OCI-LY1 (cell line): ENCODE measurements around the gene HEXIM1.

Source experiments
- H2AFZ ChIP-seq: fragments of 200-600 bp; sonication (generic), shearing (Covaris generic); 2 replicates; pipeline ENCODE4 v1.6.0; 2014; ENCODE audit warnings: antibody characterized with exemption, mild to moderate bottlenecking, low read length
- H3F3A ChIP-seq: fragments of 200-600 bp; sonication (generic), shearing (Covaris generic); 2 replicates; pipeline ENCODE4 v1.6.0; 2014; ENCODE audit warnings: mild to moderate bottlenecking, antibody characterized with exemption, low read length, moderate library complexity; ENCODE audit not compliant: insufficient read depth
- H3K27ac ChIP-seq: fragments of 200-600 bp; sonication (generic); 2 replicates; pipeline ENCODE4 v1.5.1; 2014; ENCODE audit warnings: low read length, mixed run types, mild to moderate bottlenecking, low read depth; ENCODE audit not compliant: poor library complexity, severe bottlenecking
- H3K27me3 ChIP-seq: fragments of 200-600 bp; sonication (generic); 2 replicates; pipeline ENCODE4 v1.6.0; 2014; ENCODE audit warnings: antibody characterized with exemption, mild to moderate bottlenecking, low read length, moderate library complexity; ENCODE audit not compliant: insufficient read depth
- H3K36me3 ChIP-seq: fragments of 200-600 bp; sonication (generic); 2 replicates; pipeline ENCODE4 v1.6.1; 2014; ENCODE audit warnings: mild to moderate bottlenecking, antibody characterized with exemption, low read length, moderate library complexity, mixed read lengths; ENCODE audit not compliant: insufficient read depth
- H3K4me1 ChIP-seq: fragments of 200-600 bp; sonication (generic); 2 replicates; pipeline ENCODE4 v1.5.1; 2014; ENCODE audit warnings: mild to moderate bottlenecking, low read length, moderate library complexity; ENCODE audit not compliant: insufficient read depth, severe bottlenecking
- H3K4me2 ChIP-seq: fragments of 200-600 bp; sonication (generic), shearing (Covaris generic); 2 replicates; pipeline ENCODE4 v1.6.1; 2014; ENCODE audit warnings: low read length
- H3K4me3 ChIP-seq: fragments of 200-600 bp; sonication (generic); 2 replicates; pipeline ENCODE4 v1.5.1; 2014; ENCODE audit warnings: low read length, low read depth, mild to moderate bottlenecking, mixed read lengths; ENCODE audit not compliant: poor library complexity, severe bottlenecking
- H3K79me2 ChIP-seq: fragments of 200-600 bp; shearing (Covaris generic); 2 replicates; pipeline ENCODE4 v1.6.1; 2016; ENCODE audit warnings: mixed run types, low read length, mixed read lengths; ENCODE audit not compliant: insufficient read depth
- H3K9ac ChIP-seq: fragments of 200-600 bp; sonication (generic), shearing (Covaris generic); 2 replicates; pipeline ENCODE4 v1.6.1; 2014; ENCODE audit warnings: mild to moderate bottlenecking, low read length, mixed read lengths
- H3K9me2 ChIP-seq: fragments of 200-600 bp; sonication (generic), shearing (Covaris generic); 2 replicates; pipeline ENCODE4 v1.6.1; 2014; ENCODE audit warnings: low read depth, mild to moderate bottlenecking, low read length, mixed read lengths
- H3K9me3 ChIP-seq: fragments of 200-600 bp; shearing (Covaris generic); 2 replicates; pipeline ENCODE4 v1.6.1; 2014; ENCODE audit warnings: low read length, mixed read lengths
- H4K20me1 ChIP-seq: fragments of 200-600 bp; sonication (generic), shearing (Covaris generic); 2 replicates; pipeline ENCODE4 v1.6.0; 2016; ENCODE audit warnings: mild to moderate bottlenecking, low read length; ENCODE audit not compliant: insufficient read depth
- CTCF ChIP-seq: fragments of 200-600 bp; sonication (generic), shearing (Covaris generic); IDR thresholded peaks from 2 replicates; pipeline ENCODE4 v1.5.1; 2017; ENCODE audit warnings: mild to moderate bottlenecking, antibody characterized with exemption, low read length, moderate library complexity, mixed read lengths
- EZH2 ChIP-seq: fragments of 200-600 bp; sonication (generic), shearing (Covaris generic); IDR thresholded peaks from 2 replicates; pipeline ENCODE4 v1.8.0; 2017; ENCODE audit warnings: borderline replicate concordance, mixed run types, mild to moderate bottlenecking, antibody characterized with exemption, low read length, moderate library complexity, mixed read lengths

Gene HEXIM1

GRCh38 chr17:45128331-45128730, 19.9 kb upstream of the HEXIM1 start:
- no peak overlapping the region for H3K4me2 ChIP-seq
- H2AFZ ChIP-seq, result no peak overlapping the region
- H3K4me1 ChIP-seq, result peaks cover 8% of the 10 kb centered on the region
- TF ChIP-seq CTCF (no peak), EZH2 (no peak)
- H3K79me2 ChIP-seq, result no peaks in the 10 kb centered on the region
- H3F3A ChIP-seq, result no peaks in the 10 kb centered on the region
- no peaks in the 10 kb centered on the region for H3K27me3 ChIP-seq
- no peak overlapping the region for H3K9ac ChIP-seq
- H3K4me3 ChIP-seq, result no peak overlapping the region
- no peaks in the 10 kb centered on the region for H3K9me2 ChIP-seq
- no peaks in the 10 kb centered on the region for H3K36me3 ChIP-seq
- H3K9me3 ChIP-seq, result no peaks in the 10 kb centered on the region
- no peak overlapping the region for H3K27ac ChIP-seq
- no peaks in the 10 kb centered on the region for H4K20me1 ChIP-seq

- H2AFZ ChIP-seq, result no peak overlapping the region
- H3K9ac ChIP-seq, result no peak overlapping the region
- TF ChIP-seq CTCF (no peak), EZH2 (no peak)
- no peaks in the 10 kb centered on the region for H3F3A ChIP-seq
- H3K4me2 ChIP-seq, result no peak overlapping the region
- no peak overlapping the region for H3K4me3 ChIP-seq
- no peaks in the 10 kb centered on the region for H3K79me2 ChIP-seq
- H3K9me2 ChIP-seq, result no peaks in the 10 kb centered on the region
- H3K27me3 ChIP-seq, result no peaks in the 10 kb centered on the region
- H3K4me1 ChIP-seq, result peaks cover 8% of the 10 kb centered on the region
- H3K36me3 ChIP-seq, result no peaks in the 10 kb centered on the region
- H4K20me1 ChIP-seq, result no peaks in the 10 kb centered on the region
- H3K27ac ChIP-seq, result no peak overlapping the region
- no peaks in the 10 kb centered on the region for H3K9me3 ChIP-seq
Observed at GRCh38 chr17:45128989-45129388, 19.3 kb upstream of the HEXIM1 start.

- TF ChIP-seq CTCF (no peak), EZH2 (no peak)
- Histone ChIP-seq H3K36me3 (no peaks in the 10 kb centered on the region), H4K20me1 (no peaks in the 10 kb centered on the region), H2AFZ (no peak overlapping the region), H3K4me3 (no peak overlapping the region), H3K9ac (no peak overlapping the region), H3K27ac (no peak overlapping the region), H3K9me2 (no peaks in the 10 kb centered on the region), H3K4me2 (no peak overlapping the region), H3K4me1 (peaks cover 8% of the 10 kb centered on the region), H3K27me3 (no peaks in the 10 kb centered on the region), H3K79me2 (no peaks in the 10 kb centered on the region), H3K9me3 (no peaks in the 10 kb centered on the region), H3F3A (no peaks in the 10 kb centered on the region)
Observed at GRCh38 chr17:45129426-45129939, 18.8 kb upstream of the HEXIM1 start.
